Putamen (tissue), 1 donor: Measurements from ENCODE around the gene PFDN4.

Experiments
- DNase-seq: peaks from one replicate; pipeline ENCODE4 v3.0.0-alpha.2; 2016; ENCODE audit warnings: low spot score

PFDN4 gene

GRCh38 chr20:54268941-54269340, 61.1 kb downstream of the PFDN4 start:
- no peak for DNase-seq
